ENCODE data around the gene AMZ1. TPM values are rescaled to one million over a fixed set of nuclear protein-coding genes. Genes with fewer than 3 reads are reported as not detected.

Gene AMZ1
- total and polyA plus RNA-seq, 2 donors, result 0.05 to 0.07 TPM

DNA sequence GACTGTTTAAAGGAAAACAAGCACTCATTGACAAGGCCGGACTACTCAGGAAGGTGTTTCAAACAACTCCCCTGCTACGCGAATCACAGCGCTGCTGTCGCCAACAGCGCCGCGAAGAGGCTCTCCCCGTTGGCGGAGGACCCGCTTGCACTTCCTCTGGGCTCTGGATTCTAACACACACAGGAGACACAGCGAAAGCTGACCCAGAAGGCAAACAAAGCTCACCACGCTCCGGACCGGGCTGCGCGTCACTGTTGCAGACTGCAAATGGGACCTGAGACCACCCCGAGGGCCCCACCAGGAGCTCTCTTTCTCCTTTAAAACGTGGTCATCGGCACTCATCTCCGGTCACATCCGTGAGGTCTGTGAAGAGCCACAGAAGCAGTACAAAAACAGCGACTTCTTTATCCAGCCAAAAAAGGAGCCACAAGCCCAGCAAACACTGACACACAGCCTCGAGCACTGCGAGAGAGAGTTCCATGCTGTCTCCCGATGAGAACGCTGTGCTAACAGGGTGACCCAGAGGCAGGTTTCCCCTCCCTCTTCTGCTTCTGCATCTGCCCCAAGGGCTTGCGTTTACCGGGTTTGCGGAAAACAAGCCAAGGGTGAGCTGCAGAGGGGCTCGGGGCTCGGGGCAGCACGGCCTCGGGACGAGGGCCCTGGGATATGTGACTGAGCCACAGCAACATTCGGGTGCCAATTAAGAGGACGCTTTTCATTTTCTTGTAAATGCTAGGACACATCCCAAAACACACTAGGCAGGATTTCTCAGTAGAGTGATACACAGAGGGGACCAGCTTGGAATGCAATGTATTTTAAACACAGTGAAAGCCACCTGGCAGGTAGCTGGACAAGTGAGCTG, 41.3 kb downstream of the AMZ1 start:
- no peak for DNase-seq (ENCODE audit: low read depth in 6 of 9, low spot score in 9 of 9)
- Histone ChIP-seq H3K9me3 (ENCODE audit: control insufficient read depth in 2 of 2, insufficient read depth in 1 of 2, low read length in 1 of 2) (no peaks in the 10 kb centered on the region), H3K27ac (ENCODE audit: low read depth in 1 of 2, low read length in 1 of 2) (no peak overlapping the region), H3K27me3 (ENCODE audit: control insufficient read depth in 2 of 2, insufficient read depth in 1 of 2, low read length in 1 of 2) (peaks cover 2 to 20% of the 10 kb centered on the region in 2 donors), H3K36me3 (ENCODE audit: control insufficient read depth in 2 of 2, insufficient read depth in 2 of 2, low read length in 1 of 2) (no peaks in the 10 kb centered on the region), H3K4me1 (ENCODE audit: control insufficient read depth in 2 of 2, insufficient read depth in 2 of 2, low read length in 2 of 2) (peaks cover 0 to 23% of the 10 kb centered on the region in 2 donors), H3K4me3 (ENCODE audit: low read length in 2 of 2) (no peak overlapping the region)
- 92% methylated on average over 37 of the region's 37 CpGs for WGBS

DNA sequence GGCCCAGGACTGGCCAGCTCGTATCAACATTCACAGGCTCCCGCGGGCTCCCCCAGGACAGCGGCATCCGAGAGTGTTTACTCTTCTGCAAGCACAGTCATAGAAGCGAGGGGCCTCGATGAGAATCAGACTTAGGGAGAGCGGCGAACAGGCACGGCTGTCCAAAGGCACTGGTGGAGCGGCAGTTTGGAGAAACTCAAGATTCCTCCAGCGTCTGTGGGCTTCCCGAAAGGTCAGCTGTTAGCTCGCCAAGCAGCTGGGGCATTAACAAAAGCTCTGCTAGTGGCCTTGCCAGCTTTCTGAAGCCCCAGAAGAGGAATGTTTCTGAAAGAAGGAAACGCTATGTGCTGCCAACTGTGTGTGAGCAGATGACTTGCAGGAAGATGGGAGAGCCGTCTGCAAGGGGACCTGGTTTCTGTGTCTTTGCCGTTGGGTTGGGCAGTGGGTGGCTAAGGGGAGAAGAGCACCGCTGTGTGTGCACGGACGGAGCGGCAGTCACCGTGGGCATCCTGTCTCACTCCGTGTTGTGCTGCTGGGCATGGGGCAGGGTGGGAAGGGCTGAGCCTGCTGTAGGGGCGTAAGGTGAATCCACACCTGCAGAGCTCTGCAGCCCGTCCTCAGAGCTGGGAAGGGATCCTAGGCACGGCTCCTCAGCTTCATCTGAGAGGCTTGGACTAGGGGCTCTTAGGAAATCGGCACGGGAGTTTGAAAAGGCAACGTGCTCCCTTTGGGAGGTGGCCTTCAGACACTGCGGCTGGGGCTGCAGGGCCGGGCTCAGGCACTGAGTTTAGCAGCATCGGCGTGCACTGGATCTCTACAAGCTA, 42.1 kb downstream of the AMZ1 start:
- Histone ChIP-seq H3K9me3 (ENCODE audit: control insufficient read depth in 2 of 2, insufficient read depth in 1 of 2, low read length in 1 of 2) (no peaks in the 10 kb centered on the region), H3K36me3 (ENCODE audit: control insufficient read depth in 2 of 2, insufficient read depth in 2 of 2, low read length in 1 of 2) (no peaks in the 10 kb centered on the region), H3K4me3 (ENCODE audit: low read length in 2 of 2) (no peak overlapping the region), H3K27me3 (ENCODE audit: control insufficient read depth in 2 of 2, insufficient read depth in 1 of 2, low read length in 1 of 2) (peaks cover 2 to 23% of the 10 kb centered on the region in 2 donors), H3K27ac (ENCODE audit: low read depth in 1 of 2, low read length in 1 of 2) (no peak overlapping the region), H3K4me1 (ENCODE audit: control insufficient read depth in 2 of 2, insufficient read depth in 2 of 2, low read length in 2 of 2) (peaks cover 4 to 23% of the 10 kb centered on the region in 2 donors)
- no peak for DNase-seq (ENCODE audit: low read depth in 6 of 9, low spot score in 9 of 9)
- WGBS, result 92% methylated on average over 33 of the region's 33 CpGs

DNA sequence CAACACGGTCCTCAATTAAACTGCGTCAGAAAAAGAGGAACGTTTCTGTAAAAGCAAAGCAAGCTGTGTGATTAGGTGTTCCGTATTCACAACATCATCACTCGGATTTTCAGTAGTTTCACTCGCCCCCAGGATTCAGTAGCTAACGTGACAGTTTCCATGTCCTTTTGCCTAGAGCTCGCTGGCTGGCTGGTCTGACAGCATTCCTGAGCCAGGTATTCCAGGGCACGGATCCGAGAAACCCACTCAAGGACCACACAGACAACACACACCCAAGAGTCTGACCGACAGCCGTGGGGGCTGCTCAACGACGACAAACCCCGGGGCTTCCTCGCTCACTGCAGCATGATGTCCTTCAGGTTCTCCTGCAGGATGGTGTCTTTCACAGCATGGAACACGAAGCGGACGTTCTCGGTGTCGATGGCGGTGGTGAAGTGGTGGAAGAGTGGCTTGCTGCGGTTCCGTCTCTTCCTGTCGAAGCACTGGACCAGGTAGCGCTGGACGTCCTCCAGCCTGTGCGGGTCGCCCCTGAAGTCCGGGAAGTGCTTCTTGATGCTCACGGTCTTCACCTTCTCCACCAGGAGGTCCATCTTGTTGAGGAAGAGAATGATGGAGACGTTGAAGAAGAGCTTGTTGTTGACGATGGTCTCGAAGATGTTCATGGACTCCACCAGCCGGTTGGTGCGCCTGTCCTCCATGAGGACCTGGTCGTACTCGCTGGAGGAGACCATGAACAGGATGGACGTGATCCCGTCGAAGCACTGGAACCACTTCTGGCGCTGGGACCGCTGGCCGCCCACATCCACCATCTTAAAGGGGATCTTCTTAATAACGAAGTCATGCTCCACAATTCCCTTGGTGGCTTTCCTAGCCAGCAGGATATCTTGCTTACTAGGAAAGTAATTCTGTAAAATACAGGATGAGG, 43.1 kb downstream of the AMZ1 start:
- Histone ChIP-seq H3K27ac (ENCODE audit: low read depth in 1 of 2, low read length in 1 of 2) (no peak overlapping the region), H3K4me1 (ENCODE audit: control insufficient read depth in 2 of 2, insufficient read depth in 2 of 2, low read length in 2 of 2) (peaks cover 8 to 29% of the 10 kb centered on the region in 2 donors), H3K27me3 (ENCODE audit: control insufficient read depth in 2 of 2, insufficient read depth in 1 of 2, low read length in 1 of 2) (peaks cover 2 to 23% of the 10 kb centered on the region in 2 donors), H3K9me3 (ENCODE audit: control insufficient read depth in 2 of 2, insufficient read depth in 1 of 2, low read length in 1 of 2) (no peaks in the 10 kb centered on the region), H3K36me3 (ENCODE audit: control insufficient read depth in 2 of 2, insufficient read depth in 2 of 2, low read length in 1 of 2) (no peaks in the 10 kb centered on the region), H3K4me3 (ENCODE audit: low read length in 2 of 2) (no peak overlapping the region)
- DNase-seq (ENCODE audit: low read depth in 6 of 9, low spot score in 9 of 9), result no peak
- 97% methylated on average over 45 of the region's 45 CpGs for WGBS

DNA sequence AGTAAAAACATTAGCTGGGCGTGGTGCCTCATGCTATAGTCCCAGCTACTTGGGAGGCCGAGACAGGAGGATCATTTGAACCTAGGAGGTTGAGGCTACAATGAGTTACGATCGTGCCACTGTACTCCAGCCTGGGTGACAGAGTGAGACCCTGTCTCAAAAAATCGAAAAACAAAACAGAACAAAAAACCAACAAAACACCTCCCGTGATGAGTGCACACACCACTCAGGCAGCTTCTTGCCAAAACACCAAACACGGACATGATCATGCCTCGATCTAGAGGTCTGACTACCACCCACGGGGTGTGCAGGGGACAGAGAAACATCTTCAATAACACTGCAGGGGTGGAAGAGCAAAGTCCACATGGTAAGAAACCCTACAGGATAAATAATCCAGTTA, 44.4 kb downstream of the AMZ1 start:
- H3K4me1 ChIP-seq (ENCODE audit: control insufficient read depth in 2 of 2, insufficient read depth in 2 of 2, low read length in 2 of 2), result peaks cover 8 to 38% of the 10 kb centered on the region in 2 donors
- H3K36me3 ChIP-seq (ENCODE audit: control insufficient read depth in 2 of 2, insufficient read depth in 2 of 2, low read length in 1 of 2), result no peaks in the 10 kb centered on the region
- no peak overlapping the region for H3K4me3 ChIP-seq (ENCODE audit: low read length in 2 of 2)
- WGBS, result 97% methylated on average over 9 of the region's 9 CpGs
- no peak for DNase-seq (ENCODE audit: low read depth in 6 of 9, low spot score in 9 of 9)
- H3K27ac ChIP-seq (ENCODE audit: low read depth in 1 of 2, low read length in 1 of 2), result no peak overlapping the region
- H3K27me3 ChIP-seq (ENCODE audit: control insufficient read depth in 2 of 2, insufficient read depth in 1 of 2, low read length in 1 of 2), result peaks cover 2 to 25% of the 10 kb centered on the region in 2 donors
- H3K9me3 ChIP-seq (ENCODE audit: control insufficient read depth in 2 of 2, insufficient read depth in 1 of 2, low read length in 1 of 2), result no peaks in the 10 kb centered on the region

DNA sequence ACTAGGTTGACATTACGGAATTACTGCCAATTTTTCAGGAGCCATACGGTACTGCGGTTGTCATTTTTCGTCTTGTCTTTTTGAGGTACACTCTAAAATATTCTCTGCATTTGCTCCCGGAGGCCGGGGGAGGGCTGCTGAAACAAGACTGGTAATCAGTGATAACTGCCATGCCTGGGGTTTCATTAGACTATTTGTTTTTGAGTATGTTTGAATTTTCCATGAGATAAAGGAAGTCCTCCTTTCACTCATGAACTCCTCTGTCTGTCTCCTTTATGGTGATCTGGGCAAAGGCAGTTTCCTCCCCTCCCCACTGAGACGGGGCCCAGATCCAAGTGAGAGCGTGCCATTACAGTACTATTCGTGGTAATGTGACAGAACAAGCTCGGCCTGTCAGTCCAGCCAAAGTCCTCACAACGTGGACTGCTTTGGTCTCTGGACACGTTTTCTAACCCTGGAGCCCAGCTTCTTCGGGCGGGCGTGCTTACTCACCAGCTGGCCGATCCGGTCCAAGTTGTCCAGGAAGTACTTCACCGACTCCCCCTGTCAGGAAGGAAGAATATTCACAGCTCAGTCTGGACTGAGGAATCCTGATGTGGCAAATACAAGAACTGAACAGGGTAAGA, 45.1 kb downstream of the AMZ1 start:
- H3K4me3 ChIP-seq (ENCODE audit: low read length in 2 of 2), result no peak overlapping the region
- H3K9me3 ChIP-seq (ENCODE audit: control insufficient read depth in 2 of 2, insufficient read depth in 1 of 2, low read length in 1 of 2), result no peaks in the 10 kb centered on the region
- peaks cover 2 to 25% of the 10 kb centered on the region in 2 donors for H3K27me3 ChIP-seq (ENCODE audit: control insufficient read depth in 2 of 2, insufficient read depth in 1 of 2, low read length in 1 of 2)
- H3K36me3 ChIP-seq (ENCODE audit: control insufficient read depth in 2 of 2, insufficient read depth in 2 of 2, low read length in 1 of 2), result no peaks in the 10 kb centered on the region
- no peak overlapping the region for H3K27ac ChIP-seq (ENCODE audit: low read depth in 1 of 2, low read length in 1 of 2)
- 76% methylated on average over 18 of the region's 18 CpGs for WGBS
- H3K4me1 ChIP-seq (ENCODE audit: control insufficient read depth in 2 of 2, insufficient read depth in 2 of 2, low read length in 2 of 2), result peaks cover 8 to 41% of the 10 kb centered on the region in 2 donors
- DNase-seq (ENCODE audit: low read depth in 6 of 9, low spot score in 9 of 9), result no peak

DNA sequence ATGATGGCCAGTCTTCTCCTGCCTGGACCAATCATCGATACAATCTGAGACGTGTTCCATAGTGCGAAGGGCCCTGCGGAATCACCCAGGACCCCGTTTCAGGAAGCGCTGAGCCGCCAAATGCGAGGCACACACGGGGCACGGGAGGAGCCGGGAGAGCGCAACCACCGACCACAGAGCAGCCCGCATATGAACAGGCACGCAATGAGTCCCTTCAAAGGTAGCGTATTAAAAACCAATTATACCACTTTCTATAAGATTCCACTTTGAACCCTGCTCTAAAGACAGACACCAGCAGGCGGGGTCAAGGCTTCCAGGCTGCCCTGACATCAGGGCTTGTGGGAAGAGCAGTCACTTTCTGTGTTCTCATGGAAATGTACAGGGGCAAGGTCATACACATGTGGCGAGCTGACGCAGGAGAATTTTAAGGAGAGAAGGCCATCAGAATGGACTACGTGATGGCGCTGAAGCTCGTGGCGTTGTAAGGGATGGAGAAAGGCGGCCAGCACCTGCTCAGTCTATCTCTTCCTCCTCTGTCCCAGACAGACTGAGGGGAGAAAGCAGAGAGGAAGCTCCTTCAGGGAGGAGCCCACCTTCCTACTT, 46.2 kb downstream of the AMZ1 start:
- Histone ChIP-seq H3K4me1 (ENCODE audit: control insufficient read depth in 2 of 2, insufficient read depth in 2 of 2, low read length in 2 of 2) (peaks cover 8 to 43% of the 10 kb centered on the region in 2 donors), H3K36me3 (ENCODE audit: control insufficient read depth in 2 of 2, insufficient read depth in 2 of 2, low read length in 1 of 2) (no peaks in the 10 kb centered on the region), H3K27ac (ENCODE audit: low read depth in 1 of 2, low read length in 1 of 2) (peak overlapping the region in 1 of 2 donors; percentile 49), H3K27me3 (ENCODE audit: control insufficient read depth in 2 of 2, insufficient read depth in 1 of 2, low read length in 1 of 2) (peaks cover 2 to 25% of the 10 kb centered on the region in 2 donors), H3K9me3 (ENCODE audit: control insufficient read depth in 2 of 2, insufficient read depth in 1 of 2, low read length in 1 of 2) (no peaks in the 10 kb centered on the region), H3K4me3 (ENCODE audit: low read length in 2 of 2) (no peak overlapping the region)
- DNase-seq (ENCODE audit: low read depth in 6 of 9, low spot score in 9 of 9), result no peak
- WGBS, result 28% methylated on average over 24 of the region's 24 CpGs

DNA sequence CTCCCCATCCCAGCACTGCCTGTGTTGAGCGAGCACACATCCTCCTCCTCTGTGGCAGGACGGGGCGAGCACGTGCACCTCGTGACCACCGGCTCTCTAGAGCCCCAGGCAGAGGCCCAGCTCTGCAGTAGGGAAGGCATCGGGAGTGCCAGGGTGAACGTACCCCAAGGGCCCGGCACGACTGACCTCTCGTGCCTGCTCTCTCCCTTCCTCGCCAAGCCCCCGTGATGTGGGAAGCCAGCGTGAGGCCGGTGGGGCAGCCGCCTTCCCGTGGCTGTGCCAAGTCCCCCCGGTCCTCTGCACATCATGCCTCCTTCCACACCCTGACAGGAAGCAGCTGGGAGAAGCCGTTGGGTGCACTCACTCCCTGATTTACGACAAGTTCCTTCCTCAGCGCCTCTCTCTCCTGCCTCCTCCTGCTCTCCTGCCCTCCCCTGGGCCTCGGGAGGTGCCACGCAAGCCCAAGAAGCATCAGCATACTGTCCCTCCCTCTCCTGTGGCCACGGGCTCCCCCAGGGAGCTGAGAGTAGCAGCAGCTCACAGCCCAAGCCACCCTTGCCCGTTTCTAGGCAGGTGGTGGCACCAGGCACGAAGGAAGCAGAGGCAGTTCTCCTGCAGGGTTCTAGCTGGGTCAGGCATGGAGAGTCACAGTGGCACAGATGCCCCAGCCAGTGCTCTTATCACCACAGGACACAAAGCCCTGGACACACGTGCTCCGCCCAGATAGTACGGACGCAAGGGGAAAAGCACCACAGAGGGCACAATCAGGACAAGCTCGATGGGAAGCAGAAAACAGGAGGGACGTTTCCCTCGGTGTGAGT, 47.0 kb downstream of the AMZ1 start:
- H3K4me3 ChIP-seq (ENCODE audit: low read length in 2 of 2), result no peak overlapping the region
- no peaks in the 10 kb centered on the region for H3K9me3 ChIP-seq (ENCODE audit: control insufficient read depth in 2 of 2, insufficient read depth in 1 of 2, low read length in 1 of 2)
- peaks cover 2 to 25% of the 10 kb centered on the region in 2 donors for H3K27me3 ChIP-seq (ENCODE audit: control insufficient read depth in 2 of 2, insufficient read depth in 1 of 2, low read length in 1 of 2)
- WGBS, result 9% methylated on average over 33 of the region's 33 CpGs
- peaks cover 8 to 43% of the 10 kb centered on the region in 2 donors for H3K4me1 ChIP-seq (ENCODE audit: control insufficient read depth in 2 of 2, insufficient read depth in 2 of 2, low read length in 2 of 2)
- H3K27ac ChIP-seq (ENCODE audit: low read depth in 1 of 2, low read length in 1 of 2), result peak overlapping the region in 1 of 2 donors; percentile 49
- peak in 1 of 9 donors; percentile 66 for DNase-seq (ENCODE audit: low read depth in 6 of 9, low spot score in 9 of 9)
- no peaks in the 10 kb centered on the region for H3K36me3 ChIP-seq (ENCODE audit: control insufficient read depth in 2 of 2, insufficient read depth in 2 of 2, low read length in 1 of 2)
